HG03342 (cell line): ENCODE data around the gene CD2AP.

Experiments
- ATAC-seq: cut with Tn5 transposase; IDR thresholded peaks from one replicate; pipeline ENCODE4 v1.9.1; 2021; ENCODE audit warnings: mild to moderate bottlenecking, moderate library complexity; ENCODE audit not compliant: unreplicated experiment

The CD2AP gene

GRCh38 chr6:47672816-47673215 is 195.2 kb downstream of the CD2AP start:
- no peak for ATAC-seq

GRCh38 chr6:47674673-47675072 is 197.1 kb downstream of the CD2AP start:
- no peak for ATAC-seq
